K562 (cell line): ENCODE data around the gene CCR6. TPM values are rescaled to one million over a fixed set of nuclear protein-coding genes. Genes with fewer than 3 reads are reported as not detected.

ENCODE experiments used
- ASH1L ChIP-seq: fragments of 450-650 bp; IDR thresholded peaks from 2 replicates; pipeline ENCODE4 v1.6.1; 2018; ENCODE audit warnings: borderline replicate concordance, mild to moderate bottlenecking, low read depth; ENCODE audit not compliant: partially characterized antibody
- CBFA2T2 ChIP-seq: fragments of 450-650 bp; conservative IDR thresholded peaks from 2 replicates; pipeline ENCODE4 v1.6.1; 2017; ENCODE audit warnings: mild to moderate bottlenecking
- CXXC5 ChIP-seq: fragments of 250-450 bp; sonication (Bioruptor Pico); IDR thresholded peaks from 2 replicates; pipeline ENCODE4 v1.8.0; 2022; ENCODE audit warnings: inconsistent platforms, mild to moderate bottlenecking, moderate library complexity
- ESRRA ChIP-seq: fragments of 450-650 bp; IDR thresholded peaks from 2 replicates; pipeline ENCODE4 v1.6.1; 2014; ENCODE audit warnings: low read depth, mild to moderate bottlenecking, moderate library complexity, borderline replicate concordance
- ETV1 ChIP-seq: fragments of 450-650 bp; conservative IDR thresholded peaks from 2 replicates; pipeline ENCODE4 v1.6.1; 2016; ENCODE audit warnings: missing genetic modification characterization, control low read depth, low read depth, missing compliant biosample characterization
- HMG20B ChIP-seq: fragments of 250-450 bp; sonication (Bioruptor Pico); IDR thresholded peaks from 2 replicates; pipeline ENCODE4 v1.5.0; 2021; ENCODE audit warnings: mild to moderate bottlenecking
- HNRNPH1 ChIP-seq: fragments of 200-400 bp; formaldehyde crosslinking; optimal IDR thresholded peaks from 2 replicates; pipeline ENCODE3; 2017; ENCODE audit warnings: low read depth, mild to moderate bottlenecking, low read length, moderate library complexity
- MXI1 ChIP-seq: IDR thresholded peaks from 2 replicates; pipeline ENCODE4 v1.6.1; 2011; ENCODE audit warnings: low read depth, mild to moderate bottlenecking, improper control_type of control experiment, low read length
- NCOA2 ChIP-seq, 2 experiments: fragments of 450-650 bp; IDR thresholded peaks; 2 replicates each; pipeline ENCODE4 v1.6.1; 2018; ENCODE audit warnings: mild to moderate bottlenecking in 2 of 2, moderate library complexity in 1 of 2; ENCODE audit not compliant: partially characterized antibody in 2 of 2
- PCBP1 ChIP-seq: fragments of 200-400 bp; formaldehyde crosslinking; IDR thresholded peaks from 2 replicates; pipeline ENCODE4 v1.6.1; 2018; ENCODE audit warnings: mild to moderate bottlenecking, low read depth, low read length; ENCODE audit not compliant: poor library complexity, severe bottlenecking
- PURB ChIP-seq: sonication (generic); formaldehyde crosslinking; IDR thresholded peaks from 2 replicates; pipeline ENCODE4 v1.9.0; 2021; ENCODE audit warnings: low read depth, mild to moderate bottlenecking, missing genetic modification reagents
- RCOR1 ChIP-seq, 2 experiments: IDR thresholded peaks; 2 replicates each; pipeline ENCODE4 v1.6.1; 2012; ENCODE audit warnings: low read depth in 2 of 2, low read length in 2 of 2, borderline replicate concordance in 1 of 2, improper control_type of control experiment in 1 of 2
- RFX5 ChIP-seq: IDR thresholded peaks from 2 replicates; pipeline ENCODE4 v1.6.1; 2011; ENCODE audit warnings: low read depth, mild to moderate bottlenecking, improper control_type of control experiment, low read length
- TBP ChIP-seq: optimal IDR thresholded peaks from 2 replicates; pipeline ENCODE3; 2011; ENCODE audit warnings: low read depth, low read length, improper control_type of control experiment
- TEAD4 ChIP-seq, 2 experiments: sonication (generic) in 1 of 2; formaldehyde crosslinking in 1 of 2; IDR thresholded peaks; 2 replicates each; pipeline versions ENCODE4 v1.6.1 to v1.8.0; 2012 to 2022; ENCODE audit warnings: borderline replicate concordance in 1 of 2, inconsistent platforms in 1 of 2, low read length in 1 of 2, mild to moderate bottlenecking in 1 of 2, missing genetic modification reagents in 1 of 2
- TGIF2 ChIP-seq: sonication (generic); formaldehyde crosslinking; IDR thresholded peaks from 2 replicates; pipeline ENCODE4 v1.8.1; 2022; ENCODE audit warnings: mild to moderate bottlenecking, missing genetic modification reagents, moderate library complexity
- ZBTB1 ChIP-seq: sonication (generic); formaldehyde crosslinking; IDR thresholded peaks from 2 replicates; pipeline ENCODE4 v1.8.1; 2023; ENCODE audit warnings: missing genetic modification reagents, low read depth, mild to moderate bottlenecking, borderline replicate concordance
- ZBTB7A ChIP-seq: IDR thresholded peaks from 2 replicates; pipeline ENCODE4 v1.6.1; 2011; ENCODE audit warnings: low read depth, mild to moderate bottlenecking, low read length, moderate library complexity, borderline replicate concordance; ENCODE audit not compliant: control insufficient read depth
- ZNF408 ChIP-seq: fragments of 250-450 bp; sonication (Bioruptor Pico); IDR thresholded peaks from 2 replicates; pipeline ENCODE4 v1.4.0; 2020; ENCODE audit warnings: low read depth, mild to moderate bottlenecking, moderate library complexity
- ZNF695 ChIP-seq: fragments of 450-650 bp; formaldehyde crosslinking; IDR thresholded peaks from 2 replicates; pipeline ENCODE4 v1.4.0; 2020; ENCODE audit warnings: mild to moderate bottlenecking, moderate library complexity
- ZNF764 ChIP-seq: fragments of 250-450 bp; sonication (Bioruptor Pico); IDR thresholded peaks from 2 replicates; pipeline ENCODE4 v1.4.0; 2020; ENCODE audit warnings: low read depth, mild to moderate bottlenecking, moderate library complexity
- polyA plus RNA-seq, 8 experiments: library from polyadenylated mRNA; depleted of rRNA in 4 of 8; stranded (reverse) in 5 of 8; unstranded in 3 of 8; fragments of >200 nt; fragmentation: Nextera tagmentation in 2 of 8; fragmentation: Illumina TruSeq in 1 of 8; extraction: Ambion mirVana in 2 of 8; extraction: Trizol in 1 of 8; gene quantifications; 2 replicates each; pipeline versions ENCODE4 v1.2.1 to v1.2.3, GENCODE V29; 2011 to 2014; ENCODE audit warnings: inconsistent platforms in 1 of 8, missing spikeins in 1 of 8
- total RNA-seq, 7 experiments: library from RNA; depleted of rRNA in 6 of 7; stranded (reverse); fragments of >200 nt in 6 of 7; fragmentation: Illumina TruSeq in 2 of 7; extraction: Trizol in 2 of 7; gene quantifications; 2 replicates each; pipeline versions ENCODE4 v1.2.1 to v1.2.3, GENCODE V29; 2011 to 2021; ENCODE audit warnings: low replicate concordance in 1 of 7
- TF ChIP-seq, protein P1 (sequence below): fragments of 450-650 bp; formaldehyde crosslinking; IDR thresholded peaks from 2 replicates; pipeline ENCODE4 v1.4.0; 2022; ENCODE audit warnings: missing genetic modification characterization
- TF ChIP-seq, protein P2 (sequence below): fragments of 250-450 bp; sonication (Bioruptor Pico); IDR thresholded peaks from 2 replicates; pipeline ENCODE4 v1.5.0; 2020; ENCODE audit warnings: mild to moderate bottlenecking, borderline replicate concordance

The CCR6 gene
- total and polyA plus RNA-seq, 9 of the 15 experiments (the other 6 are each of a cell fraction or from before 2014, with no cell fraction given): not detected

DNA sequence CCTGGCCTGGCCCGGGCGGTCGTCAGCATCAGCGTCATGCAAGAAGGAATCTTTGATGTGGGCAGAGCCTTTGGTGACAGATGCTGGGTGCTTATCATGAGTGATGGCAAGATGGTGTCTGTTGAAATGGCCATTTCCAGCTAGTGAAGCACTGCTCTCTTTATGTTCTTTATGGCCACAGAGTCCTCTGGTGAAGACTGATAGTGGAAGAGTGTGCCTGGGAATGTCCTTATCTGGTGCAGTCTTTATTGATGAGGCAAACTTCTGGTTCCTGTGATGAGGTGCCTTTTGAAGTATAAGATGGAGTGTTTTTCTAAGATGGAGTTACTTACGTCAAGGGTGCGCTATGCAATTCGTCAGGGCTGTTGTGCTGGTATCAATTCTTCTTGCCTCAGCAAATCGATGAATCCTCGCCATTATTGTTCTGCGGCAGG, 22.6 kb upstream of the CCR6 start (continued):
- TF ChIP-seq HMG20B: no peak
- TF ChIP-seq, protein P1, sequence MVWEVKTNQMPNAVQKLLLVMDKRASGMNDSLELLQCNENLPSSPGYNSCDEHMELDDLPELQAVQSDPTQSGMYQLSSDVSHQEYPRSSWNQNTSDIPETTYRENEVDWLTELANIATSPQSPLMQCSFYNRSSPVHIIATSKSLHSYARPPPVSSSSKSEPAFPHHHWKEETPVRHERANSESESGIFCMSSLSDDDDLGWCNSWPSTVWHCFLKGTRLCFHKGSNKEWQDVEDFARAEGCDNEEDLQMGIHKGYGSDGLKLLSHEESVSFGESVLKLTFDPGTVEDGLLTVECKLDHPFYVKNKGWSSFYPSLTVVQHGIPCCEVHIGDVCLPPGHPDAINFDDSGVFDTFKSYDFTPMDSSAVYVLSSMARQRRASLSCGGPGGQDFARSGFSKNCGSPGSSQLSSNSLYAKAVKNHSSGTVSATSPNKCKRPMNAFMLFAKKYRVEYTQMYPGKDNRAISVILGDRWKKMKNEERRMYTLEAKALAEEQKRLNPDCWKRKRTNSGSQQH: no peak
- no peak for TF ChIP-seq ZBTB1 (CRISPR knock-in tag)
- TF ChIP-seq TGIF2 (CRISPR knock-in tag): no peak
- TF ChIP-seq ZNF695 (CRISPR knock-in tag): 0 out of 2 replicates have a peak, but pooled peaks have one; percentile 47
- peak in 1 of 2 experiments; percentile 56; a peak in 1 of 4 replicates for TF ChIP-seq RCOR1 (IDR thresholded peaks at IDR 0.05; ENCODE audit: borderline replicate concordance in 1 of 2, low read depth in 2 of 2, low read length in 2 of 2)
- TF ChIP-seq PCBP1: no peak
- no peak for TF ChIP-seq ESRRA
- TF ChIP-seq, protein P2, sequence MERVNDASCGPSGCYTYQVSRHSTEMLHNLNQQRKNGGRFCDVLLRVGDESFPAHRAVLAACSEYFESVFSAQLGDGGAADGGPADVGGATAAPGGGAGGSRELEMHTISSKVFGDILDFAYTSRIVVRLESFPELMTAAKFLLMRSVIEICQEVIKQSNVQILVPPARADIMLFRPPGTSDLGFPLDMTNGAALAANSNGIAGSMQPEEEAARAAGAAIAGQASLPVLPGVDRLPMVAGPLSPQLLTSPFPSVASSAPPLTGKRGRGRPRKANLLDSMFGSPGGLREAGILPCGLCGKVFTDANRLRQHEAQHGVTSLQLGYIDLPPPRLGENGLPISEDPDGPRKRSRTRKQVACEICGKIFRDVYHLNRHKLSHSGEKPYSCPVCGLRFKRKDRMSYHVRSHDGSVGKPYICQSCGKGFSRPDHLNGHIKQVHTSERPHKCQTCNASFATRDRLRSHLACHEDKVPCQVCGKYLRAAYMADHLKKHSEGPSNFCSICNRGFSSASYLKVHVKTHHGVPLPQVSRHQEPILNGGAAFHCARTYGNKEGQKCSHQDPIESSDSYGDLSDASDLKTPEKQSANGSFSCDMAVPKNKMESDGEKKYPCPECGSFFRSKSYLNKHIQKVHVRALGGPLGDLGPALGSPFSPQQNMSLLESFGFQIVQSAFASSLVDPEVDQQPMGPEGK (CRISPR knock-in tag): no peak
- no peak for TF ChIP-seq TBP
- TF ChIP-seq NCOA2 (IDR thresholded peaks at IDR 0.05; ENCODE audit: partially characterized antibody in 2 of 2): no peak
- TF ChIP-seq ASH1L: no peak
- TF ChIP-seq ZBTB7A: no peak
- TF ChIP-seq CXXC5: peak; percentile 53; the same call in 1 of the 2 replicates
- TF ChIP-seq HNRNPH1: no peak
- TF ChIP-seq ETV1: no peak
- TF ChIP-seq ZNF408 (CRISPR knock-in tag): no peak
- TF ChIP-seq MXI1: no peak
- no peak for TF ChIP-seq ZNF764
- no peak for TF ChIP-seq PURB (CRISPR knock-in tag)
- TF ChIP-seq CBFA2T2: peak; percentile 86
- TF ChIP-seq TEAD4 (IDR thresholded peaks at IDR 0.05; ENCODE audit: low read length): peak; percentile 97
- TF ChIP-seq TEAD4 (CRISPR knock-in tag; IDR thresholded peaks at IDR 0.05; ENCODE audit: borderline replicate concordance): no peak
- no peak for TF ChIP-seq RFX5
